NCI-H748 treated with DMSO at 0.1 percent for 48 hours (cell line): Measurements from ENCODE around the gene DCTD.

Source experiments
- DNase-seq: peaks from one replicate; lab custom pipeline; 2025; lab: John Stamatoyannopoulos, UW

The DCTD gene

DNA sequence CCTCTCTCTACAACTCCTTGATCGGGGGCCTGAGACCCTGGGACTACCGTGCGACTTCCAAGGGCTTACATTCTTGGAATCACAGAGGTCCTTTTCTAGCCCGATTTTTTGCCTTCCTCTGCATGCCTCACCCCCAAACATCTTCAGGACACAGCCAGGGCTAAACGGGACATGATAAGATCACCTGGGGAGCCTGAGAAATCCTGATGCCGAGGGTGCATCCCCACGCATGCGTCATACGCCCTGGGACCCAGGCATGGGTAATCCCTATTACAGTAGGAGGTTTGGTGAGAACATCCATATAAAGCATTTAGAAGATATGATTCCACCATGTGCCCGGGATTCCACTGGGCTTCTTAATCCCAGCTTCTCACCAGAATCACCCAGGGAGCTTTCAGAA is 77.1 kb downstream of the DCTD start:
- DNase-seq = no peak
